Gastroesophageal sphincter (tissue), 3 donors: ENCODE measurements around the gene PIK3R4.

Source experiments
- CTCF ChIP-seq, 4 experiments: fragments of 200-600 bp in 2 of 4; fragments of 450-650 bp in 2 of 4; sonication (generic) in 1 of 4; IDR thresholded peaks; one replicate each; pipeline ENCODE4 v1.5.1; 2017 to 2019; ENCODE audit warnings: antibody characterized with exemption in 4 of 4, mild to moderate bottlenecking in 2 of 4, moderate library complexity in 2 of 4
- EP300 ChIP-seq: sonication (generic); formaldehyde crosslinking; IDR thresholded peaks from one replicate; pipeline ENCODE4 v1.6.1; 2017; ENCODE audit warnings: antibody characterized with exemption, mild to moderate bottlenecking
- POLR2A ChIP-seq, 2 donors: fragments of 450-650 bp; IDR thresholded peaks; one replicate each; pipeline ENCODE4 v1.6.1; 2017; ENCODE audit warnings: antibody characterized with exemption in 2 of 2, mild to moderate bottlenecking in 2 of 2, moderate library complexity in 1 of 2

- no peak for TF ChIP-seq EP300
- no peak for TF ChIP-seq CTCF (IDR thresholded peaks at IDR 0.05)
- TF ChIP-seq POLR2A (IDR thresholded peaks at IDR 0.05) = no peak
Observed at GRCh38 chr3:130773366-130773765, 26.7 kb upstream of the PIK3R4 start.
